LNCAP (cell line): ENCODE results near the gene SUPT3H.

ENCODE experiments used
- TF ChIP-seq, protein P1 (sequence below): fragments of 450-650 bp; IDR thresholded peaks from 2 replicates; pipeline ENCODE4 v1.5.1; 2017; ENCODE audit warnings: mild to moderate bottlenecking

The SUPT3H gene

GRCh38 chr6:45328523-45328922, 49.2 kb downstream of the SUPT3H start:
- TF ChIP-seq, protein P1, sequence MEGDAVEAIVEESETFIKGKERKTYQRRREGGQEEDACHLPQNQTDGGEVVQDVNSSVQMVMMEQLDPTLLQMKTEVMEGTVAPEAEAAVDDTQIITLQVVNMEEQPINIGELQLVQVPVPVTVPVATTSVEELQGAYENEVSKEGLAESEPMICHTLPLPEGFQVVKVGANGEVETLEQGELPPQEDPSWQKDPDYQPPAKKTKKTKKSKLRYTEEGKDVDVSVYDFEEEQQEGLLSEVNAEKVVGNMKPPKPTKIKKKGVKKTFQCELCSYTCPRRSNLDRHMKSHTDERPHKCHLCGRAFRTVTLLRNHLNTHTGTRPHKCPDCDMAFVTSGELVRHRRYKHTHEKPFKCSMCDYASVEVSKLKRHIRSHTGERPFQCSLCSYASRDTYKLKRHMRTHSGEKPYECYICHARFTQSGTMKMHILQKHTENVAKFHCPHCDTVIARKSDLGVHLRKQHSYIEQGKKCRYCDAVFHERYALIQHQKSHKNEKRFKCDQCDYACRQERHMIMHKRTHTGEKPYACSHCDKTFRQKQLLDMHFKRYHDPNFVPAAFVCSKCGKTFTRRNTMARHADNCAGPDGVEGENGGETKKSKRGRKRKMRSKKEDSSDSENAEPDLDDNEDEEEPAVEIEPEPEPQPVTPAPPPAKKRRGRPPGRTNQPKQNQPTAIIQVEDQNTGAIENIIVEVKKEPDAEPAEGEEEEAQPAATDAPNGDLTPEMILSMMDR: no peak

DNA sequence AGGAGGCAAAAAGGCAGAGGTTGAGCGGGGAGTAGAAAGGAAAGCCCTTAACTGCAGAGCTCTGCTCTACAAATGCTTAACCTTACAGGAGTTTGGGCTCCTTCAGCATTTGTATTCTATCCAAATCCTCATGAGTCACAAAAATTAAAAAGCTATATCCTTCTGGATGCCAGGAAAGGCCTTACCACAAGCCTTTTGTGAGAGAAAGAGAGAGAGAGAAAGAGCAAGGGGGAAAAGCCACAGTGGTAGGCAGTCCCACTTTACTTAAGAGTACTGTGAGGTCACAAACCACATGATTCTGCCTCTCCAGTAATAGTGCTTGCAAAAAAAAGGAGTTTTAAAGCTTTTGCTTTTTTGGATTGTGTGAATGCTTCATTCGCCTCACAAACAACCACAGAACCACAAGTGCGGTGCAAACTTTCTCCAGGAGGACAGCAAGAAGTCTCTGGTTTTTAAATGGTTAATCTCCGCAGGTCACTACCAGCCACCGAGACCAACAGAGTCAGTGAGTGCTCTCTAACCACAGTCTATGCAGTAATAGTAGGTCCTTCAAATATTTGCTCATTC, 49.7 kb downstream of the SUPT3H start, which contains the start of gene RUNX2:
TSS of gene RUNX2 (plus strand) at position 375 of the 567 bp plus-strand sequence. CDS start 397 bp downstream, outside the sequence.
- TF ChIP-seq, protein P1: no peak

- TF ChIP-seq, protein P1: no peak
These were observed 50.9 kb downstream of the SUPT3H start for GRCh38 chr6:45326698-45327417.

DNA sequence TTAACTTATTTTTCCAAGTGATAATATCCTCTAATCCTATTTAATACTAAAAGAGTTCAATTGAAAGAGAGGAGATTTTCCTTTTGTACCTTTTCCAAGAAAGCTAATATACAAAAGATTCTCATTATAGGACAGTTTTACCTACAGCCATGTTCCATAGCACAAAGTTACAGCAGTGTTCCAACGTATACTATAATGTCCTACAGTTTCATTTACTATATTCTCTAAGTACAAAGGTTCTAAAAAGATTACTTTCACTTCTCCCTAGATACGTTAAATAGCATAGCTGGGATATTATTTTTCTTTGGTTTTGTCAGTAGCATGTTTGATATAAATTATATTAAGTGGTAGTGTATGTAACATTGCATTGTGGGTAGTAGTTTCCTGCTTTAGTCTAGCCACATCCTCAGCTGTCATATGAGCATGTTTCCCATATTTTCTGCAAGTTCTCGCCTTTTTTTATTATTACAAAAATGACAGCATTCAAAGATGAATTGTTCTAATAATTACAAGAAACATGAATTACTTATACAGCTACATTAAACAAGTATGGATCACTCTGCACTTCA, 54.0 kb downstream of the SUPT3H start:
- TF ChIP-seq, protein P1: no peak

DNA sequence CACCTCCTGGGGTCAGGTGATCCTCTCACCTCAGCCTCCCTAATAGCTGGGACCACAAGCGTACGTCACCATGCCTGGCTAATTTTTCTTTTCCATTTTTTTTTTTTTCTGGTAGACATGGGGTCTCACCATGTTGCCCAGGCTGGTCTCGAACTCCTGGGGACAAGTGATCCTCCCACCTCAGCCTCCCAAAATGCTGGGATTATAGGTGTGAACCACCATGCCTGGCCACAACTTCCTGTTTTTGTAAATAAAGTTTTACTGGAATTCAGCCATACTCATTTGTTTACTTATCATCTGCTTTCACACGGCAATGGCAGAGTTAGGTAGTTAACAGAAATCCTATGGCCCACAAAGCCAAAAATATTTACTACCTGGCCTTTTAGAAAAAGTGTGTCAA, 57.4 kb downstream of the SUPT3H start:
- TF ChIP-seq, protein P1: no peak

GRCh38 chr6:45314146-45314545, 63.6 kb downstream of the SUPT3H start:
- TF ChIP-seq, protein P1: no peak

DNA sequence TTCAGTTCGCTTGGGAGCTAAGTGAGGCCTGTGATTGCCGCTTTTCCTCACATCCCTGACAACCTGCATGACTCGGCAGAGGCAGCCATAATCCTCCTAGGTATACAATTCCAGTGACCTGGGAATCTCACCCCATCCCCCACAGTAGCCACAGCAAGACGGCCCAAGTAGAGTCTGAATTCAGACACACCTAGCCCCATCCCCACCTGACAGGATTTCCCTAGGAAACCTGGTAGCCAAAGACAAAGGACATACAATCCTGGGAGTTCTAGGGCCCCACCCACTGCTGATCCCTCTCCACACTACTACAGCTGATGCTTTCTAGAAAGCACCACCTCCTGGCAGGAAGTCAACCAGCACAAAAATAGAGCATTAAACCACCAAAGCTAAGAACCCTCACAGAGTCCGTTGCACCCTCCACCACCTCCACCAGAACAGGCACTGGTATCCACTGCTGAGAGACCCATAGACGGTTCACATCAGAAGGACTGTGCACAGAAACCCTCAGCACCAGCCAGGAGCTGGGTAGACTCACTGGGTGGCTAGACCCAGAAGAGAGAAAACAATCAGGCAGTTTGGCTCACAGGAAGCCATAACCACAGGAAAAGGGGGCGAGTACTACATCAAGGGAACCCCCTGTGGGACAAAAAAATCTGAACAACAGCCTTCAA, 67.5 kb downstream of the SUPT3H start:
- TF ChIP-seq, protein P1: no peak
